K562 (cell line): ENCODE results near the gene FGGY. TPM values are rescaled to one million over a fixed set of nuclear protein-coding genes. Genes with fewer than 3 reads are reported as not detected.

ENCODE experiments used
- FOXP1 ChIP-seq: sonication (generic); formaldehyde crosslinking; IDR thresholded peaks from 2 replicates; pipeline ENCODE4 v1.8.0; 2022; ENCODE audit warnings: mild to moderate bottlenecking, missing genetic modification reagents
- NR4A1 ChIP-seq, 2 experiments: fragments of 250-450 bp in 1 of 2; fragments of 450-650 bp in 1 of 2; sonication (Bioruptor Pico) in 1 of 2; IDR thresholded peaks; 2 replicates each; pipeline versions ENCODE4 v1.4.0 to v1.6.1; 2016 to 2020; ENCODE audit warnings: mild to moderate bottlenecking in 2 of 2, missing compliant biosample characterization in 1 of 2, missing genetic modification characterization in 1 of 2, moderate library complexity in 1 of 2
- TCF7L2 ChIP-seq: fragments of 150-350 bp; IDR thresholded peaks from 2 replicates; pipeline ENCODE4 v1.6.1; 2016; ENCODE audit warnings: low read depth, mild to moderate bottlenecking, low read length, moderate library complexity
- ZNF165 ChIP-seq: fragments of 250-450 bp; sonication (Bioruptor Pico); IDR thresholded peaks from 2 replicates; pipeline ENCODE4 v1.4.0; 2020; ENCODE audit warnings: borderline replicate concordance
- ZNF354B ChIP-seq: fragments of 250-450 bp; sonication (Bioruptor Pico); IDR thresholded peaks from 2 replicates; pipeline ENCODE4 v1.4.0; 2020
- ZNF584 ChIP-seq: fragments of 200-800 bp; sonication (Bioruptor generic); IDR thresholded peaks from 2 replicates; pipeline ENCODE4 v1.6.1; 2016; ENCODE audit warnings: low read depth, mild to moderate bottlenecking, missing genetic modification characterization, missing compliant biosample characterization
- ZNF79 ChIP-seq: fragments of 250-450 bp; sonication (Bioruptor Pico); IDR thresholded peaks from 2 replicates; pipeline ENCODE4 v1.4.0; 2020; ENCODE audit warnings: low read depth, mild to moderate bottlenecking, moderate library complexity
- polyA plus RNA-seq, 8 experiments: library from polyadenylated mRNA; depleted of rRNA in 4 of 8; stranded (reverse) in 5 of 8; unstranded in 3 of 8; fragments of >200 nt; fragmentation: Nextera tagmentation in 2 of 8; fragmentation: Illumina TruSeq in 1 of 8; extraction: Ambion mirVana in 2 of 8; extraction: Trizol in 1 of 8; gene quantifications; 2 replicates each; pipeline versions ENCODE4 v1.2.1 to v1.2.3, GENCODE V29; 2011 to 2014; ENCODE audit warnings: inconsistent platforms in 1 of 8, missing spikeins in 1 of 8
- total RNA-seq, 7 experiments: library from RNA; depleted of rRNA in 6 of 7; stranded (reverse); fragments of >200 nt in 6 of 7; fragmentation: Illumina TruSeq in 2 of 7; extraction: Trizol in 2 of 7; gene quantifications; 2 replicates each; pipeline versions ENCODE4 v1.2.1 to v1.2.3, GENCODE V29; 2011 to 2021; ENCODE audit warnings: low replicate concordance in 1 of 7
- TF ChIP-seq, protein P1 (sequence below): fragments of 450-650 bp; IDR thresholded peaks from 2 replicates; pipeline ENCODE4 v1.6.1; 2016; ENCODE audit warnings: borderline replicate concordance
- TF ChIP-seq, protein P2 (sequence below): fragments of 450-650 bp; IDR thresholded peaks from 2 replicates; pipeline ENCODE4 v1.6.1; 2016

Gene FGGY
- total and polyA plus RNA-seq, 9 of the 15 experiments (the other 6 are each of a cell fraction or from before 2014, with no cell fraction given): 9.7 to 19.2 (median 12.6) TPM

DNA sequence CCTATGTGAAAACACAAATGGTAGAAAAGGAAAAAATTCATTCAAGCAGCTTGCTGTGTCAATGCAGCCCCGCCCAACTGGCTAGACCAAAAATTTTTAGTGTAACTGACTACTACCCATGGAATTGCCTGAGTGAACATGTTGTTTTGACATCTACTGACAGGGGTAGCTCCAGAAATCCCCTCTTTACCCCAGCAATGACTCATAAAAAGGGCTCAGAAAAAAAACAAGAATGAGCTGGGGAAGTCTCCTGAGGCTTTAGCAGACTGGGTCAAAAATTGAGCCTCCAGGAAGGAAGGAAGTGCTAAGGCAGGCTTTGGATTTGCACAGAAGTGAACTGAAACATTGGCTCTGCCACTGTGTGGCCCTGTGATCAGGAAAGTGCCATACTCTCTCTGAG lies 24.4 kb upstream of the FGGY start (continued):
- TF ChIP-seq ZNF79 (CRISPR knock-in tag) (no peak), TCF7L2 (no peak), ZNF584 (CRISPR knock-in tag) (no peak), ZNF354B (CRISPR knock-in tag) (no peak), ZNF165 (CRISPR knock-in tag) (no peak), NR4A1 (CRISPR knock-in tag; IDR thresholded peaks at IDR 0.05) (no peak), NR4A1 (tag; IDR thresholded peaks at IDR 0.05) (no peak), FOXP1 (CRISPR knock-in tag) (no peak)
- TF ChIP-seq, protein P1, sequence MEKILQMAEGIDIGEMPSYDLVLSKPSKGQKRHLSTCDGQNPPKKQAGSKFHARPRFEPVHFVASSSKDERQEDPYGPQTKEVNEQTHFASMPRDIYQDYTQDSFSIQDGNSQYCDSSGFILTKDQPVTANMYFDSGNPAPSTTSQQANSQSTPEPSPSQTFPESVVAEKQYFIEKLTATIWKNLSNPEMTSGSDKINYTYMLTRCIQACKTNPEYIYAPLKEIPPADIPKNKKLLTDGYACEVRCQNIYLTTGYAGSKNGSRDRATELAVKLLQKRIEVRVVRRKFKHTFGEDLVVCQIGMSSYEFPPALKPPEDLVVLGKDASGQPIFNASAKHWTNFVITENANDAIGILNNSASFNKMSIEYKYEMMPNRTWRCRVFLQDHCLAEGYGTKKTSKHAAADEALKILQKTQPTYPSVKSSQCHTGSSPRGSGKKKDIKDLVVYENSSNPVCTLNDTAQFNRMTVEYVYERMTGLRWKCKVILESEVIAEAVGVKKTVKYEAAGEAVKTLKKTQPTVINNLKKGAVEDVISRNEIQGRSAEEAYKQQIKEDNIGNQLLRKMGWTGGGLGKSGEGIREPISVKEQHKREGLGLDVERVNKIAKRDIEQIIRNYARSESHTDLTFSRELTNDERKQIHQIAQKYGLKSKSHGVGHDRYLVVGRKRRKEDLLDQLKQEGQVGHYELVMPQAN: no peak
- TF ChIP-seq, protein P2, sequence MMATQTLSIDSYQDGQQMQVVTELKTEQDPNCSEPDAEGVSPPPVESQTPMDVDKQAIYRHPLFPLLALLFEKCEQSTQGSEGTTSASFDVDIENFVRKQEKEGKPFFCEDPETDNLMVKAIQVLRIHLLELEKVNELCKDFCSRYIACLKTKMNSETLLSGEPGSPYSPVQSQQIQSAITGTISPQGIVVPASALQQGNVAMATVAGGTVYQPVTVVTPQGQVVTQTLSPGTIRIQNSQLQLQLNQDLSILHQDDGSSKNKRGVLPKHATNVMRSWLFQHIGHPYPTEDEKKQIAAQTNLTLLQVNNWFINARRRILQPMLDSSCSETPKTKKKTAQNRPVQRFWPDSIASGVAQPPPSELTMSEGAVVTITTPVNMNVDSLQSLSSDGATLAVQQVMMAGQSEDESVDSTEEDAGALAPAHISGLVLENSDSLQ: no peak
